ENCODE results near the gene SLC16A8.
"Not testable (repeated sequence)": the region's sequence is repeated elsewhere in the genome, so short reads cannot be mapped to it uniquely, and the experiment has no call there.

Gene SLC16A8

DNA sequence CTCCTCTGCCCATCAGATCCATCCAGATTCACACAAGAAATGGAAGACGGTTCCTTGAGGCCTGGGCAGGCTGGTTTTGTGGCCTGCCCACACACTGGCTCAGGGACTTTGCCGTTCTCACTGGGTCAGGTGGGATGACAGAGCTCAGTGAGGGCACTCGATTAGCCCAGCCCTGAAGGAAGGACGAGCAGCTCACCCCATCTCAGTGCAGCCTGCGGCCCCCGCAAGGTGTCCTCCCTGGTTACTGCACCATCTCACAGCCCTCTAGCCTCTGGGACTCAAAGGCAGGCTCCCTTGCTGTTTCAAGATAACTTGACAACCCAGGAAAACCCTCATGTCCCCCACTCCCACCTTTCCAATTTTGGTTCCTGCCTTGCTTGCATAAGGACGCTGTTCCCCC, 4.2 kb downstream of the SLC16A8 start:
- H3K4me2 ChIP-seq (ENCODE audit: low read length), result no peak overlapping the region
- no peak overlapping the region for H3K9ac ChIP-seq (ENCODE audit: low read length)
- TF ChIP-seq, protein P1, sequence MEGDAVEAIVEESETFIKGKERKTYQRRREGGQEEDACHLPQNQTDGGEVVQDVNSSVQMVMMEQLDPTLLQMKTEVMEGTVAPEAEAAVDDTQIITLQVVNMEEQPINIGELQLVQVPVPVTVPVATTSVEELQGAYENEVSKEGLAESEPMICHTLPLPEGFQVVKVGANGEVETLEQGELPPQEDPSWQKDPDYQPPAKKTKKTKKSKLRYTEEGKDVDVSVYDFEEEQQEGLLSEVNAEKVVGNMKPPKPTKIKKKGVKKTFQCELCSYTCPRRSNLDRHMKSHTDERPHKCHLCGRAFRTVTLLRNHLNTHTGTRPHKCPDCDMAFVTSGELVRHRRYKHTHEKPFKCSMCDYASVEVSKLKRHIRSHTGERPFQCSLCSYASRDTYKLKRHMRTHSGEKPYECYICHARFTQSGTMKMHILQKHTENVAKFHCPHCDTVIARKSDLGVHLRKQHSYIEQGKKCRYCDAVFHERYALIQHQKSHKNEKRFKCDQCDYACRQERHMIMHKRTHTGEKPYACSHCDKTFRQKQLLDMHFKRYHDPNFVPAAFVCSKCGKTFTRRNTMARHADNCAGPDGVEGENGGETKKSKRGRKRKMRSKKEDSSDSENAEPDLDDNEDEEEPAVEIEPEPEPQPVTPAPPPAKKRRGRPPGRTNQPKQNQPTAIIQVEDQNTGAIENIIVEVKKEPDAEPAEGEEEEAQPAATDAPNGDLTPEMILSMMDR (IDR thresholded peaks at IDR 0.05; ENCODE audit: low read length), result no peak
- TF ChIP-seq EZH2 (IDR thresholded peaks at IDR 0.05; ENCODE audit: borderline replicate concordance, low read length), result no peak
- no peaks in the 10 kb centered on the region for H3K4me1 ChIP-seq (ENCODE audit: insufficient read depth, low read length, severe bottlenecking)
- H3K9me3 ChIP-seq (ENCODE audit: low read length), result no peaks in the 10 kb centered on the region
- no peaks in the 10 kb centered on the region for H4K20me1 ChIP-seq (ENCODE audit: insufficient read depth, low read length)
- H2AFZ ChIP-seq (ENCODE audit: low read length), result no peak overlapping the region
- H3K27me3 ChIP-seq (ENCODE audit: insufficient read depth, low read length), result 0 out of 2 replicates have a peak, but pooled peaks cover 3% of the 10 kb centered on the region
- no peaks in the 10 kb centered on the region for H3F3A ChIP-seq (ENCODE audit: insufficient read depth, low read length)
- no peak overlapping the region for H3K27ac ChIP-seq (ENCODE audit: low read depth, low read length, poor library complexity, severe bottlenecking)
- no peaks in the 10 kb centered on the region for H3K79me2 ChIP-seq (ENCODE audit: insufficient read depth, low read length)
- no peaks in the 10 kb centered on the region for H3K9me2 ChIP-seq (ENCODE audit: low read depth, low read length)
- H3K36me3 ChIP-seq (ENCODE audit: insufficient read depth, low read length), result no peaks in the 10 kb centered on the region
- H3K4me3 ChIP-seq (ENCODE audit: low read depth, low read length, poor library complexity, severe bottlenecking), result no peak overlapping the region

DNA sequence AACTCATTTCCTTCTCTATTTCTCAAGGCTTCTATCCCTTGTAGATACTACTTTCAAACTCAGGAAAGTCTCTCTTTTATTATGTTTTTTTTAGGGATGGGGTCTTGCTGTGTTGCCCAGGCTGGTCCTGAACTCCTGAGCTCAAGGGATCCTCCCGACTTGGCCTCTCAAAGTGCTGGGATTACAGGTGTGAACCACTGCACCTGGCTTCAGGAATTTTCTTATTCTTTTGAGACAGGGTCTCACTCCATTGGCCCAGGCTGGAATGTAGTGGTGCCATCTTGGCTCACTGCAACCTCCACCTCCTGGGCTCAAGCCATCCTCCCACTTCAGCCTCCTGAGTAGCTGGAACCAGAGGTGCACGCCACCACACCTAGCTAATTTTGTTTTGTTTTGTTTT, 4.8 kb downstream of the SLC16A8 start:
- not testable (repeated sequence) for H3K9me2 ChIP-seq (ENCODE audit: low read depth, low read length); H3K27me3 ChIP-seq (ENCODE audit: insufficient read depth, low read length); H3K79me2 ChIP-seq (ENCODE audit: insufficient read depth, low read length); H4K20me1 ChIP-seq (ENCODE audit: insufficient read depth, low read length); H3K4me1 ChIP-seq (ENCODE audit: insufficient read depth, low read length, severe bottlenecking); H3K27ac ChIP-seq (ENCODE audit: low read depth, low read length, poor library complexity, severe bottlenecking); H2AFZ ChIP-seq (ENCODE audit: low read length); H3K4me3 ChIP-seq (ENCODE audit: low read depth, low read length, poor library complexity, severe bottlenecking); H3K4me2 ChIP-seq (ENCODE audit: low read length); H3F3A ChIP-seq (ENCODE audit: insufficient read depth, low read length); H3K9me3 ChIP-seq (ENCODE audit: low read length); H3K36me3 ChIP-seq (ENCODE audit: insufficient read depth, low read length); H3K9ac ChIP-seq (ENCODE audit: low read length)

DNA sequence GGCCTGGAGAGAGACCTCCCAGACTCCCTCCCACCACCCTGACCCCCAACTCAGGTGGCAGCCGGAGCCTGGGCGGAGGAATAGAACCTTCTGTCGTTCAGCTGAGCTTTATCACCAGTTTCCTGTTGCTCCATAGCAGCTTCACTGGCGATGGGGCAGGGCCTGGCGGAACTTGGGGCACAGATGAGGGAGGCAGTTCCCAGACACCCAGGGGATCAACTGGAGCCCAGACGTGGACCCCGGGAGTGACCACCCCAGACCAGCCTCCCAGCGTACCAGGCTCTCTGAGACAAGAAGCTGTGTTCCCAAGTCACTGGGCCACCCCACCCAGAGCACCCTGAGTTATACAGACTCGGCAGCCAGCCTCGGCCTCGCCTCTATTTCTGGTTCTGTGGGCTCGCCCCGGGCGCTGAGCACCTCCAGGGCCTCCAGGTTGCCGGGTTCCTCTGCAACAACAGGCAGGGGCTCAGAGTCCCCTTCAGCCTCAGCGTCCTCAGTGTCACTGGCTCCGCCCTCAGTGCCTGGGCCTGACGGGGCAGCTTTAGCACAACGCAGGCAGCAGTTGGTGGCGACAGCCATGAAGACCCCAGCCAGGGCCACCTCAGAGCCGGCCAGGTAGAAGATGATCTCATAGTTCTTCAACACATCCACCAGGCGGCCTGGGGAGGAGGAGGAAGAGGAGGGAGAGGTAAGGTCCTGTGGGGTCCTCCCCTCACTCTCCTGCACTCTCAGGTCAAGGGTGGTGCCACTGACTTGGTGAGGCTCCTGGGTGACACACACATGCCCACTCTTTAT, 5.7 kb downstream of the SLC16A8 start:
- Histone ChIP-seq H3K36me3 (ENCODE audit: insufficient read depth, low read length) (peaks cover 5% of the 10 kb centered on the region; the same call in 1 of the 2 replicates), H3K9me2 (ENCODE audit: low read depth, low read length) (no peaks in the 10 kb centered on the region), H3K79me2 (ENCODE audit: insufficient read depth, low read length) (no peaks in the 10 kb centered on the region), H3K4me2 (ENCODE audit: low read length) (no peak overlapping the region), H3K27ac (ENCODE audit: low read depth, low read length, poor library complexity, severe bottlenecking) (no peak overlapping the region), H4K20me1 (ENCODE audit: insufficient read depth, low read length) (no peaks in the 10 kb centered on the region), H3K9me3 (ENCODE audit: low read length) (no peaks in the 10 kb centered on the region), H3K9ac (ENCODE audit: low read length) (no peak overlapping the region), H2AFZ (ENCODE audit: low read length) (no peak overlapping the region), H3K4me1 (ENCODE audit: insufficient read depth, low read length, severe bottlenecking) (no peaks in the 10 kb centered on the region), H3F3A (ENCODE audit: insufficient read depth, low read length) (no peaks in the 10 kb centered on the region), H3K27me3 (ENCODE audit: insufficient read depth, low read length) (0 out of 2 replicates have a peak, but pooled peaks cover 3% of the 10 kb centered on the region), H3K4me3 (ENCODE audit: low read depth, low read length, poor library complexity, severe bottlenecking) (no peak overlapping the region)
- TF ChIP-seq EZH2 (IDR thresholded peaks at IDR 0.05; ENCODE audit: borderline replicate concordance, low read length), result no peak
- TF ChIP-seq, protein P1 (IDR thresholded peaks at IDR 0.05; ENCODE audit: low read length), result no peak

DNA sequence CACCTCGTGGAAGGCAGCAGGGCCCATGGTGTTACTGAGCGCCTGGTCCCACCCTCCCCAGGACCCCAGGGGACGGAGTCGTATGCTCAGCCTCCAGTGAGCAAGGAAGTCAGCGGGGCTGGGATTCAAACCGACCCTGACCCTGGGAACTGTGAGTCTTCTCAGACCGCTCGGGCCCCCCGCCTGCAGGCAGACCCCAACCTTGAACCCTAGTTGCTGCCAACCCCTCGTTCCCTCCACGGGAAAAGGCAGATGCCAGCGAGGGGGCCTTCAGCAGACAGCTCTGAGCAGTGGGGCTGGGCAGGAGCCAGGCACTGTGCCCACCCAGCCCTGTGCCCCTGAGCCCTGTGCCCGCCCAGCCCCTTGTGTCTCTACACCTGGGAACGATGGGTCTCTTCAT, 6.4 kb downstream of the SLC16A8 start:
- H3K79me2 ChIP-seq (ENCODE audit: insufficient read depth, low read length), result no peaks in the 10 kb centered on the region
- no peaks in the 10 kb centered on the region for H3K4me1 ChIP-seq (ENCODE audit: insufficient read depth, low read length, severe bottlenecking)
- no peaks in the 10 kb centered on the region for H4K20me1 ChIP-seq (ENCODE audit: insufficient read depth, low read length)
- no peak overlapping the region for H3K27ac ChIP-seq (ENCODE audit: low read depth, low read length, poor library complexity, severe bottlenecking)
- H3K4me3 ChIP-seq (ENCODE audit: low read depth, low read length, poor library complexity, severe bottlenecking), result no peak overlapping the region
- no peaks in the 10 kb centered on the region for H3F3A ChIP-seq (ENCODE audit: insufficient read depth, low read length)
- no peak overlapping the region for H3K4me2 ChIP-seq (ENCODE audit: low read length)
- H3K9me2 ChIP-seq (ENCODE audit: low read depth, low read length), result no peaks in the 10 kb centered on the region
- H3K36me3 ChIP-seq (ENCODE audit: insufficient read depth, low read length), result peaks cover 11% of the 10 kb centered on the region; the same call in 1 of the 2 replicates
- H3K9me3 ChIP-seq (ENCODE audit: low read length), result no peaks in the 10 kb centered on the region
- H3K9ac ChIP-seq (ENCODE audit: low read length), result no peak overlapping the region
- TF ChIP-seq, protein P1 (IDR thresholded peaks at IDR 0.05; ENCODE audit: low read length), result no peak
- no peak for TF ChIP-seq EZH2 (IDR thresholded peaks at IDR 0.05; ENCODE audit: borderline replicate concordance, low read length)
- H3K27me3 ChIP-seq (ENCODE audit: insufficient read depth, low read length), result 0 out of 2 replicates have a peak, but pooled peaks cover 3% of the 10 kb centered on the region
- H2AFZ ChIP-seq (ENCODE audit: low read length), result no peak overlapping the region

Measured in OCI-LY1 (cell line).